Body of pancreas (tissue), 4 donors: ENCODE measurements around the gene HERPUD1. TPM values are rescaled to one million over a fixed set of nuclear protein-coding genes. Genes with fewer than 3 reads are reported as not detected.
"Not testable (repeated sequence)": the region's sequence is repeated elsewhere in the genome, so short reads cannot be mapped to it uniquely, and the experiment has no call there.

Experiments
- ATAC-seq: fragments of 150-250 bp; one replicate; pipeline ENCODE4 v1.9.1; 2016
- DNase-seq, 4 donors: peaks; one replicate each; pipeline ENCODE4 v3.0.0-alpha.2; 2019
- H3K27ac ChIP-seq, 4 donors: fragments of 200-600 bp; sonication (generic); 1 replicate in 3 of 4; 2 replicates in 1 of 4; pipeline versions ENCODE4 v1.5.1 to v1.6.1; 2016 to 2019; ENCODE audit warnings: mild to moderate bottlenecking in 1 of 4, mixed read lengths in 1 of 4, moderate library complexity in 1 of 4
- H3K27me3 ChIP-seq, 2 donors: fragments of 200-600 bp; sonication (generic); one replicate each; pipeline ENCODE4 v1.6.0; 2016; ENCODE audit warnings: mild to moderate bottlenecking in 1 of 2
- H3K36me3 ChIP-seq, 2 donors: fragments of 200-600 bp; sonication (generic); replicated peaks in 1 of 2; 2 replicates each; pipeline ENCODE4 v1.5.1; 2016; ENCODE audit warnings: low read depth in 2 of 2; ENCODE audit not compliant: insufficient read depth in 1 of 2
- H3K4me1 ChIP-seq: fragments of 200-600 bp; sonication (generic); one replicate; pipeline ENCODE4 v1.6.0; 2016
- H3K4me3 ChIP-seq, 2 donors: fragments of 200-600 bp; sonication (generic); 1 replicate in 1 of 2; 2 replicates in 1 of 2; pipeline ENCODE4 v1.5.1; 2016 to 2019
- H3K9me3 ChIP-seq, 3 donors: fragments of 200-600 bp; sonication (generic); 1 replicate in 2 of 3; 2 replicates in 1 of 3; pipeline ENCODE4 v1.5.1; 2016
- CTCF ChIP-seq, 7 experiments: fragments of 450-650 bp in 4 of 7; fragments of 200-600 bp in 3 of 7; sonication (generic) in 3 of 7; IDR thresholded peaks; one replicate each; pipeline ENCODE4 v1.5.1; 2016 to 2019; ENCODE audit warnings: antibody characterized with exemption in 7 of 7
- POLR2A ChIP-seq, 3 donors: fragments of 450-650 bp; IDR thresholded peaks; one replicate each; pipeline ENCODE4 v1.6.1; 2016; ENCODE audit warnings: antibody characterized with exemption in 3 of 3, mild to moderate bottlenecking in 2 of 3
- WGBS, 2 donors: methylation state at CpG; one replicate each; pipeline ENCODE4 v1.1.5; 2017; 5-methylcytosine and 5-hydroxymethylcytosine counted together
- intact Hi-C: fragments of 100-400 bp; cut with DNase I; formaldehyde crosslinking; loops from one replicate; pipeline ENCODE4 v1.15.1; 2023
- total RNA-seq, 2 donors: library from RNA; depleted of rRNA; stranded (reverse); fragments of >200 nt; gene quantifications; one replicate each; pipeline ENCODE4 v1.1.0, GENCODE V29; 2016

HERPUD1 gene
- total RNA-seq = 100 to 1,000 TPM; 211 to 293 TPM

GRCh38 chr16:56931892-56932720 is at the start of gene HERPUD1:
Gene HERPUD1 (plus strand): TSS chr16:56932142. CDS start chr16:56932245, 103 bp downstream.
- peak; percentile 99 for DNase-seq
- H3K36me3 ChIP-seq = peaks cover 0 to 4% of the 10 kb centered on the region in 2 donors
- H3K4me1 ChIP-seq = peaks cover 38% of the 10 kb centered on the region
- intact Hi-C loops = no loop called here
- H3K27me3 ChIP-seq = no peaks in the 10 kb centered on the region
- ATAC-seq = peak; percentile 92
- no peaks in the 10 kb centered on the region for H3K9me3 ChIP-seq
- 0 to 1% methylated on average over 24 to 51 of the region's 83 CpGs for WGBS, 2 donors
- H3K27ac ChIP-seq = peak within 1 kb of the TSS; percentile 97 to 99 (median 98)
- TF ChIP-seq CTCF (IDR thresholded peaks at IDR 0.05) (peak in 2 of 7 experiments; percentile 15 to 18), POLR2A (IDR thresholded peaks at IDR 0.05) (peak; percentile 96 to 99 (median 99))
- H3K4me3 ChIP-seq = peak within 1 kb of the TSS; percentile 76 to 95

GRCh38 chr16:56883586-56883985 is 48.4 kb upstream of the HERPUD1 start:
- Histone ChIP-seq H3K27me3 (no peaks in the 10 kb centered on the region), H3K27ac (no peak overlapping the region), H3K9me3 (no peaks in the 10 kb centered on the region), H3K36me3 (no peaks in the 10 kb centered on the region), H3K4me3 (no peak overlapping the region), H3K4me1 (peaks cover 5% of the 10 kb centered on the region)
- ATAC-seq (no peak), DNase-seq (no peak)
- intact Hi-C loops = no loop called here
- WGBS, 2 donors = 100% methylated on average over 2 of the region's 2 CpGs; no CpG with 5 or more reads in 1 of the 2 donors
- TF ChIP-seq CTCF (IDR thresholded peaks at IDR 0.05) = no peak
- no peak for TF ChIP-seq POLR2A (IDR thresholded peaks at IDR 0.05)

GRCh38 chr16:56884026-56884582 is 47.8 kb upstream of the HERPUD1 start:
- ATAC-seq (no peak), DNase-seq (no peak)
- Histone ChIP-seq H3K4me3 (no peak overlapping the region), H3K36me3 (no peaks in the 10 kb centered on the region), H3K4me1 (peaks cover 5% of the 10 kb centered on the region), H3K27ac (no peak overlapping the region), H3K9me3 (no peaks in the 10 kb centered on the region), H3K27me3 (no peaks in the 10 kb centered on the region)
- intact Hi-C loops = no loop called here
- TF ChIP-seq POLR2A (IDR thresholded peaks at IDR 0.05) (no peak), CTCF (IDR thresholded peaks at IDR 0.05) (no peak)
- 93 to 98% methylated on average over 14 of the region's 14 CpGs for WGBS, 2 donors

GRCh38 chr16:56884929-56885328 is 47.0 kb upstream of the HERPUD1 start:
- H3K9me3 ChIP-seq, H3K4me3 ChIP-seq, H3K36me3 ChIP-seq, H3K27me3 ChIP-seq, H3K4me1 ChIP-seq, intact Hi-C loops: not testable (repeated sequence)
- WGBS, 2 donors = 72 to 94% methylated on average over 3 to 13 of the region's 13 CpGs
- peak overlapping the region in 1 of 4 donors; percentile 8 for H3K27ac ChIP-seq
- DNase-seq (peak; percentile 47 to 80 (median 62)), ATAC-seq (peak; percentile 71)

GRCh38 chr16:56885446-56886162 is 46.3 kb upstream of the HERPUD1 start:
- no peak for ATAC-seq
- Histone ChIP-seq H3K27ac (peak overlapping the region in 1 of 4 donors; percentile 8), H3K4me3 (no peak overlapping the region), H3K27me3 (no peaks in the 10 kb centered on the region), H3K4me1 (peaks cover 5% of the 10 kb centered on the region), H3K36me3 (no peaks in the 10 kb centered on the region), H3K9me3 (no peaks in the 10 kb centered on the region)
- WGBS, 2 donors = 73 to 96% methylated on average over 5 to 9 of the region's 9 CpGs
- DNase-seq = no peak
- intact Hi-C loops = no loop called here
- no peak for TF ChIP-seq POLR2A (IDR thresholded peaks at IDR 0.05)
- TF ChIP-seq CTCF (IDR thresholded peaks at IDR 0.05) = no peak
